IPS-20b (cell line): ENCODE measurements around the gene QSOX2.
"Not testable (repeated sequence)": the region's sequence is repeated elsewhere in the genome, so short reads cannot be mapped to it uniquely, and the experiment has no call there.

Experiments used
- H3K27ac ChIP-seq: one replicate; pipeline ENCODE4 v1.5.1; 2013; ENCODE audit warnings: low read length
- H3K27me3 ChIP-seq: 2 replicates; pipeline ENCODE4 v1.6.1; 2013; ENCODE audit warnings: mild to moderate bottlenecking, low read length, inconsistent platforms; ENCODE audit not compliant: insufficient read depth
- H3K36me3 ChIP-seq: 2 replicates; pipeline ENCODE4 v1.6.1; 2013; ENCODE audit warnings: low read depth, mild to moderate bottlenecking, inconsistent platforms, low read length, moderate library complexity; ENCODE audit not compliant: insufficient read depth
- H3K4me1 ChIP-seq: 2 replicates; pipeline ENCODE4 v1.6.1; 2013; ENCODE audit warnings: mild to moderate bottlenecking, control low read depth, inconsistent platforms, low read length, moderate library complexity; ENCODE audit not compliant: insufficient read depth
- H3K4me3 ChIP-seq: 2 replicates; pipeline ENCODE4 v1.5.1; 2013; ENCODE audit warnings: mild to moderate bottlenecking, low read length, inconsistent platforms
- H3K9ac ChIP-seq: 2 replicates; pipeline ENCODE4 v1.6.1; 2013; ENCODE audit warnings: low read depth, mild to moderate bottlenecking, inconsistent platforms, low read length, moderate library complexity
- H3K9me3 ChIP-seq: 2 replicates; pipeline ENCODE4 v1.6.1; 2013; ENCODE audit warnings: mild to moderate bottlenecking, low read depth, low read length, inconsistent platforms; ENCODE audit not compliant: insufficient read depth

QSOX2 gene

DNA sequence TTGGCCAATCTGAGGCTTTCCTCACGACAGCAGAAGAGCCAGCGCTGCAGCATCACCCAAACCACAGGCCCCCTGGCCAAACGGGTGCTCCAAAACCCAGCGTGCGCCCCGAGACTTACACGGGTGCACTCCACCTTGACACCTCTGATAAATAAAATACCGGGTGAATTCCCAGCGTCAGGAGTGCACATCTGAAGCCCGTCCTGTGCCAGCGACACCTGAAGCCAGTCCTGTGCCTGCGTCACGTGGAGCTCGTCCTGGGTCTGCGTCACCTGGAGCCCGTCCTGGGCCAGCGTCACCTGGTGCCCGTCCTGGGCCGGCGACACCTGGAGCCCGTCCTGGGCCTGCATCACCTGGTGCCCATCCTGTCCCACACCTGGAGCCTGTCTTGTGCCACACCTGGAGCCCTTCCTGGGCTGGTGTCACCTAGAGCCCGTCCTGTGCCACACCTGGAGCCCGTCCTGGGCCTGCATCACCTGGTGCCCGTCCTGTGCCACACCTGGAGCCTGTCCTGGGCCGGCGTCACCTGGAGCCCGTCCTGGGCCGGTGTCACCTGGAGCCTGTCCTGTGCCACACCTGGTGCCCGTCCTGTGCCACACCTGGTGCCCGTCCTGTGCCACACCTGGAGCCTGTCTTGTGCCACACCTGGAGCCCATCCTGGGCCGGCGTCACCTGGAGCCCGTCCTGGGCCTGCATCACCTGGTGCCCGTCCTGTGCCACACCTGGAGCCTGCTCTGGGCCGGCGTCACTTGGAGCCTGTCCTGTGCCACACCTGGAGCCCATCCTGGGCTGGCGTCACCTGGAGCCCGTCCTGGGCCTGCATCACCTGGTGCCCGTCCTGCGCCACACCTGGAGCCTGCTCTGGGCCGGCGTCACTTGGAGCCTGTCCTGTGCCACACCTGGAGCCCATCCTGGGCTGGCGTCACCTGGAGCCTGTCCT lies 8.9 kb downstream of the QSOX2 start:
- peaks cover 11% of the 10 kb centered on the region; the same call in 1 of the 2 replicates for H3K36me3 ChIP-seq
- H3K4me1 ChIP-seq, H3K27me3 ChIP-seq, H3K9me3 ChIP-seq, H3K9ac ChIP-seq, H3K4me3 ChIP-seq, H3K27ac ChIP-seq: not testable (repeated sequence)

DNA sequence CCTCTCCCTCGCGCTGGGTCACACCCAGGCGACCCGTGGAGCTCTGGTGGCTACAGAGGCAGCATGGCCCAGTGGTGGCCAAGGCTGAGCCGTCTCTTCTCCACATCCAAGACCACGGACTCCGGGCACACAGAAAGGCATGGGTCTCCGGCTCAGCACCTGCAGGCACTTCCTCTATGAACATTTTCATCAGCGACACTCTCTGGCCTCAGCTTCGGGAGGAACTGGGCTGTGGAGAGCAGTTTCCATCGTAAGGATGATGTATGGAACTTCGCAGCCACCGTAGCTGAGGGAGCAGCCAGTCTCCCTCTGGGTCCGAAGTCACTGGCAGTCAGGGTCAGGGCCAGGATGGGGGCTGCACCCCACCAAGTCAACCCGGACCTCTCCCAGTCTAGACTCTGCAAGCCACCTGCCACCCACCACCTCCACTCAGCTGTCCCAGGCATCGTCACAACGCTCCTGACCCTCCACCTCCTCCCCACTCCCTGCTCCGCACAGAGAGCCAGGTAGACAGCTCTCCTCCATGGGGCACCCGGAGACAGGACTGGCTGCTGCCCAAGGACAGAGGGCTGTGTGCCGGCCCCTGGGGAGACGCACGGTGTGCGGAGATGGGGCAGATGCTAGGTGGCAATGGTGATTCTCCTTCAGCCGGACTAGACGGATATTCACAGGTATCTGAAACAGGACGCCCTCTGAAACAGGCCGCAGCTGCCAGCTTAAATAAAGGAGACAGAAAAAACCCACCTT lies 9.7 kb downstream of the QSOX2 start:
- Histone ChIP-seq H3K27ac (no peak overlapping the region), H3K9me3 (no peaks in the 10 kb centered on the region), H3K9ac (no peak overlapping the region), H3K27me3 (no peaks in the 10 kb centered on the region), H3K4me1 (no peaks in the 10 kb centered on the region), H3K4me3 (no peak overlapping the region), H3K36me3 (peaks cover 17% of the 10 kb centered on the region)

- H3K27ac ChIP-seq = no peak overlapping the region
- H3K4me3 ChIP-seq = no peak overlapping the region
- no peaks in the 10 kb centered on the region for H3K4me1 ChIP-seq
- H3K27me3 ChIP-seq = no peaks in the 10 kb centered on the region
- H3K9me3 ChIP-seq = no peaks in the 10 kb centered on the region
- H3K9ac ChIP-seq = no peak overlapping the region
- peaks cover 19% of the 10 kb centered on the region for H3K36me3 ChIP-seq
Measured at GRCh38 chr9:136235171-136235570, 10.4 kb downstream of the QSOX2 start.

DNA sequence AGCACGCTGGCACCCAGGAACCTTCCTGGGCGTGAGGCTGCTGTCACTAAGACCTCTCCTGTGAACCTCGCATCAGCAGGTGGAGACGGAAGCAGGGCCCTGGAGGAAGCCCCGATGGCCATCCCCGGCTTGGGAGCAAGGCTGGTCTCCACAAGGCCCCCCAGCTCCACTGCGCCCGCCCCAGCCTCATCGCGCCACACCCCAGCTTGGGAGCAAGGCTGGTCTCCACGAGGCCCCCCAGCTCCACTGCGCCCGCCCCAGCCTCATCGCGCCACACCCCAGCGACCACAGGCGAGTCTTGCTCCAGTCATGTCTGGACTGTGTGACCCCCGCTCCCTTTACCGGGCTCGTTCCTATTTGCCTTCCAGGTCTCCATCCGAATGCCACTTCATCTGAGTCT lies 11.0 kb downstream of the QSOX2 start:
- Histone ChIP-seq H3K4me1 (no peaks in the 10 kb centered on the region), H3K27me3 (no peaks in the 10 kb centered on the region), H3K27ac (no peak overlapping the region), H3K9ac (no peak overlapping the region), H3K9me3 (no peaks in the 10 kb centered on the region), H3K4me3 (no peak overlapping the region), H3K36me3 (peaks cover 19% of the 10 kb centered on the region)

DNA sequence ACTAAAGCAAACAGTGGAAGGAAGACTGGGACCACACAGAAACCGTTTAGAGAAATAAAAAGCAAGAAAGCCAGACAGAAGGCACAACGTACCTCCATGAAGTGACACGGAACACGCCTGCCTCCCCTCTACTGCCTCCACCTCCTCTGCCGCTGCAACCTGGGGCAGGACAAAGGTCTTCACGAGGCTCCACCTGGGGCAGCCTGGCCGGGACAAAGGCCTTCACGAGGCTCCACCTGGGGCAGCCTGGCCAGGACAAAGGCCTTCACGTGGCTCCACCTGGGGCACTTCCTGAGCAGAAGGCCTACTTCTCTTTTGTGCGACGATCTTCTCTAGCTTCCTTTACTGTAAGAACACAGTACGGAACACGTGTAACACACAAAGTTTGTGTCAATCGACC lies 11.7 kb downstream of the QSOX2 start:
- Histone ChIP-seq H3K36me3 (peaks cover 19% of the 10 kb centered on the region), H3K9ac (no peak overlapping the region), H3K4me1 (no peaks in the 10 kb centered on the region), H3K27me3 (no peaks in the 10 kb centered on the region), H3K27ac (no peak overlapping the region), H3K4me3 (no peak overlapping the region), H3K9me3 (no peaks in the 10 kb centered on the region)

GRCh38 chr9:136233411-136233810 lies 12.2 kb downstream of the QSOX2 start:
- no peaks in the 10 kb centered on the region for H3K27me3 ChIP-seq
- H3K9ac ChIP-seq = no peak overlapping the region
- H3K36me3 ChIP-seq = peaks cover 19% of the 10 kb centered on the region
- no peaks in the 10 kb centered on the region for H3K9me3 ChIP-seq
- no peak overlapping the region for H3K4me3 ChIP-seq
- no peaks in the 10 kb centered on the region for H3K4me1 ChIP-seq
- no peak overlapping the region for H3K27ac ChIP-seq

DNA sequence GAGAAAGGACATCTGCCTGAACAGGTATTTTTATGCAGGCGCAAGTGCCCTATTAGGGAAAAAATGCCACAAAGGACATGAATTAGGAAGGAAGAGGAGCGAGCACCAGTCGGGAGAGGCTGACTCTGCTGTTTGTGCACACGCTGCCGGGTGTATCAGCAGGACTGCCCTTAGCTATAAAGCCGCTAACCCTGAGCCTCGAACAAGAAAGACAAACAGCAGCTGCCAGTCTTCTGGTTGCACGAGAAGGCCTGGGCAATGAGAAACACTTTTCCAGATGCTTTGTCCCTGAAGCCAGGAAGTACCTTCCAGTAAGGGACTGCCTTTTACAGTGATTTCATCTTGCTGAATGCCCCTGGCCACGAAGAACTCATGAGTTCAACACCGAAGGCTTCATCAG lies 12.6 kb downstream of the QSOX2 start:
- H3K4me3 ChIP-seq = no peak overlapping the region
- no peaks in the 10 kb centered on the region for H3K4me1 ChIP-seq
- H3K27me3 ChIP-seq = no peaks in the 10 kb centered on the region
- H3K9me3 ChIP-seq = no peaks in the 10 kb centered on the region
- no peak overlapping the region for H3K27ac ChIP-seq
- H3K36me3 ChIP-seq = peaks cover 19% of the 10 kb centered on the region
- no peak overlapping the region for H3K9ac ChIP-seq

GRCh38 chr9:136231478-136232297 lies 13.9 kb downstream of the QSOX2 start:
- H3K9me3 ChIP-seq = no peaks in the 10 kb centered on the region
- peaks cover 19% of the 10 kb centered on the region for H3K36me3 ChIP-seq
- no peak overlapping the region for H3K27ac ChIP-seq
- H3K9ac ChIP-seq = no peak overlapping the region
- H3K27me3 ChIP-seq = no peaks in the 10 kb centered on the region
- no peaks in the 10 kb centered on the region for H3K4me1 ChIP-seq
- H3K4me3 ChIP-seq = no peak overlapping the region

DNA sequence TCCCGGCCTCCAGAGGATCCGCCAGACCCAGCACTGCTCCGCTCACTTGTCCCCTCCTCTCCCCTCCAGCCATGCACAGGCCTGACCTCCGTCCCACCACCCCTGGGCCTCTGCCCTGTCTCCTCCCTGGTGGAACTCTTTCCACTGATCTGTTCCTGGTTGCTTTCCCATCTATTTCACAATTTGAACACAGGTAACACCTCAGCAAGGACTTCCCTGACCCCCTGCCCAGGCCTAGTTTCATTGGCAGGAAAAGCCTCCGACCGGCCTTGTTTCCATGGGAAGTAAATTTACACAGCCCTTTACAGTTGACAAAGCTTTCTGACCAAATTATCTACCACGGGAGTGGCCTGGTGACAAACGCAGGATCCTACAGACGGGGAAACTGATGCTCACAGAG lies 14.8 kb downstream of the QSOX2 start:
- Histone ChIP-seq H3K9me3 (no peaks in the 10 kb centered on the region), H3K9ac (no peak overlapping the region), H3K36me3 (peaks cover 11% of the 10 kb centered on the region), H3K27ac (no peak overlapping the region), H3K27me3 (no peaks in the 10 kb centered on the region), H3K4me3 (no peak overlapping the region), H3K4me1 (no peaks in the 10 kb centered on the region)

- Histone ChIP-seq H3K4me3 (no peak overlapping the region), H3K27me3 (no peaks in the 10 kb centered on the region), H3K36me3 (peaks cover 8% of the 10 kb centered on the region), H3K9me3 (no peaks in the 10 kb centered on the region), H3K27ac (no peak overlapping the region), H3K4me1 (no peaks in the 10 kb centered on the region), H3K9ac (no peak overlapping the region)
Measured at GRCh38 chr9:136230365-136230764, 15.2 kb downstream of the QSOX2 start.
